Embryonic facial prominence (tissue), 1 donor: Measurements from ENCODE around the gene LPO.

Experiments used
- DNase-seq: peaks from one replicate; pipeline ENCODE4 v3.0.0-alpha.2; 2016; ENCODE audit errors: extremely low spot score

LPO gene

GRCh38 chr17:58262149-58262548, 23.8 kb downstream of the LPO start:
- DNase-seq: no peak

- no peak for DNase-seq
Observed at GRCh38 chr17:58263773-58264172, 25.4 kb downstream of the LPO start.

GRCh38 chr17:58264407-58265103, 26.2 kb downstream of the LPO start:
- DNase-seq: no peak

GRCh38 chr17:58265271-58265670, 26.9 kb downstream of the LPO start:
- no peak for DNase-seq

- no peak for DNase-seq
Observed at GRCh38 chr17:58265902-58266875, 27.8 kb downstream of the LPO start.

GRCh38 chr17:58267347-58268324, 29.3 kb downstream of the LPO start:
- DNase-seq: no peak

- no peak for DNase-seq
Observed at GRCh38 chr17:58268326-58268725, 29.9 kb downstream of the LPO start.

GRCh38 chr17:58268774-58269556, 30.6 kb downstream of the LPO start:
- no peak for DNase-seq

GRCh38 chr17:58269557-58270291, 31.3 kb downstream of the LPO start:
- DNase-seq: no peak

GRCh38 chr17:58270476-58271215, 32.3 kb downstream of the LPO start:
- DNase-seq: no peak

- DNase-seq: no peak
Observed at GRCh38 chr17:58271216-58271931, 33.0 kb downstream of the LPO start.

- no peak for DNase-seq
Observed at GRCh38 chr17:58272367-58273280, 34.2 kb downstream of the LPO start.

- DNase-seq: no peak
Observed at GRCh38 chr17:58273453-58274104, 35.2 kb downstream of the LPO start.

GRCh38 chr17:58275417-58275816, 37.0 kb downstream of the LPO start:
- no peak for DNase-seq

- no peak for DNase-seq
Observed at GRCh38 chr17:58276423-58276822, 38.0 kb downstream of the LPO start.

GRCh38 chr17:58277107-58277801, 38.9 kb downstream of the LPO start:
- no peak for DNase-seq
